HL-60 (cell line): ENCODE measurements around the gene GRID2IP.

Experiments used
- DNase-seq, 2 experiments: peaks; one replicate each; pipeline ENCODE4 v3.0.0-alpha.2; 2010 to 2020; ENCODE audit warnings: low read depth in 1 of 2, low spot score in 1 of 2
- H3K27ac ChIP-seq: fragments of 250-450 bp; sonication (Bioruptor Pico); replicated peaks from 2 replicates; pipeline ENCODE4 v1.5.1; 2020; ENCODE audit warnings: mild to moderate bottlenecking, moderate library complexity
- H3K27me3 ChIP-seq: fragments of 250-450 bp; sonication (Bioruptor Pico); 2 replicates; pipeline ENCODE4 v1.5.1; 2021; ENCODE audit warnings: mild to moderate bottlenecking, moderate library complexity; ENCODE audit not compliant: insufficient read depth, poor library complexity, severe bottlenecking
- H3K4me3 ChIP-seq: replicated peaks from 2 replicates; pipeline ENCODE4 v1.5.1; 2011; ENCODE audit warnings: mild to moderate bottlenecking, control low read depth, low read length; ENCODE audit not compliant: insufficient read depth
- CTCF ChIP-seq: IDR thresholded peaks from one replicate; pipeline ENCODE4 v1.5.1; 2011; ENCODE audit warnings: low read length, control low read depth, inconsistent platforms; ENCODE audit not compliant: insufficient read depth
- GABPA ChIP-seq: IDR thresholded peaks from 2 replicates; pipeline ENCODE4 v1.6.1; 2012; ENCODE audit warnings: low read depth
- POLR2AphosphoS5 ChIP-seq: IDR thresholded peaks from 2 replicates; pipeline ENCODE4 v1.6.1; 2012; ENCODE audit warnings: low read depth
- REST ChIP-seq: IDR thresholded peaks from 2 replicates; pipeline ENCODE4 v1.6.1; 2012; ENCODE audit warnings: low read depth; ENCODE audit not compliant: insufficient replicate concordance
- SPI1 ChIP-seq: IDR thresholded peaks from 2 replicates; pipeline ENCODE4 v1.6.1; 2012; ENCODE audit warnings: low read depth, mild to moderate bottlenecking, borderline replicate concordance

GRID2IP gene

GRCh38 chr7:6481445-6481844, 69.8 kb downstream of the GRID2IP start:
- DNase-seq: no peak
- Histone ChIP-seq H3K4me3 (no peak overlapping the region), H3K27me3 (no peaks in the 10 kb centered on the region), H3K27ac (no peak overlapping the region)
- no peak for TF ChIP-seq POLR2AphosphoS5
- TF ChIP-seq REST: no peak
- no peak for TF ChIP-seq SPI1
- no peak for TF ChIP-seq CTCF
- no peak for TF ChIP-seq GABPA

- DNase-seq: no peak
- H3K27ac ChIP-seq: no peak overlapping the region
- no peak overlapping the region for H3K4me3 ChIP-seq
- TF ChIP-seq POLR2AphosphoS5: no peak
- H3K27me3 ChIP-seq: no peaks in the 10 kb centered on the region
These were observed 71.0 kb downstream of the GRID2IP start for GRCh38 chr7:6480323-6480660.

GRCh38 chr7:6479067-6479466, 72.2 kb downstream of the GRID2IP start:
- TF ChIP-seq POLR2AphosphoS5: no peak
- no peak for TF ChIP-seq CTCF
- no peak for TF ChIP-seq REST
- TF ChIP-seq GABPA: no peak
- TF ChIP-seq SPI1: no peak
- H3K27me3 ChIP-seq: no peaks in the 10 kb centered on the region
- DNase-seq: no peak
- H3K4me3 ChIP-seq: no peak overlapping the region
- H3K27ac ChIP-seq: no peak overlapping the region

- TF ChIP-seq POLR2AphosphoS5 (no peak), CTCF (no peak), REST (no peak)
- Histone ChIP-seq H3K27me3 (no peaks in the 10 kb centered on the region), H3K27ac (no peak overlapping the region), H3K4me3 (no peak overlapping the region)
- no peak for DNase-seq
These were observed 73.1 kb downstream of the GRID2IP start for GRCh38 chr7:6478186-6478585.
